IPS-20b (cell line): ENCODE data around the gene EAF2.
A peak's percentile ranks its signal among the peaks of the same experiment; 100 is the strongest.
"Not testable (repeated sequence)": the region's sequence is repeated elsewhere in the genome, so short reads cannot be mapped to it uniquely, and the experiment has no call there.

Source experiments
- H3K27ac ChIP-seq: one replicate; pipeline ENCODE4 v1.5.1; 2013; ENCODE audit warnings: low read length
- H3K27me3 ChIP-seq: 2 replicates; pipeline ENCODE4 v1.6.1; 2013; ENCODE audit warnings: mild to moderate bottlenecking, low read length, inconsistent platforms; ENCODE audit not compliant: insufficient read depth
- H3K36me3 ChIP-seq: 2 replicates; pipeline ENCODE4 v1.6.1; 2013; ENCODE audit warnings: low read depth, mild to moderate bottlenecking, inconsistent platforms, low read length, moderate library complexity; ENCODE audit not compliant: insufficient read depth
- H3K4me1 ChIP-seq: 2 replicates; pipeline ENCODE4 v1.6.1; 2013; ENCODE audit warnings: mild to moderate bottlenecking, control low read depth, inconsistent platforms, low read length, moderate library complexity; ENCODE audit not compliant: insufficient read depth
- H3K4me3 ChIP-seq: 2 replicates; pipeline ENCODE4 v1.5.1; 2013; ENCODE audit warnings: mild to moderate bottlenecking, low read length, inconsistent platforms
- H3K9ac ChIP-seq: 2 replicates; pipeline ENCODE4 v1.6.1; 2013; ENCODE audit warnings: low read depth, mild to moderate bottlenecking, inconsistent platforms, low read length, moderate library complexity
- H3K9me3 ChIP-seq: 2 replicates; pipeline ENCODE4 v1.6.1; 2013; ENCODE audit warnings: mild to moderate bottlenecking, low read depth, low read length, inconsistent platforms; ENCODE audit not compliant: insufficient read depth

EAF2 gene

DNA sequence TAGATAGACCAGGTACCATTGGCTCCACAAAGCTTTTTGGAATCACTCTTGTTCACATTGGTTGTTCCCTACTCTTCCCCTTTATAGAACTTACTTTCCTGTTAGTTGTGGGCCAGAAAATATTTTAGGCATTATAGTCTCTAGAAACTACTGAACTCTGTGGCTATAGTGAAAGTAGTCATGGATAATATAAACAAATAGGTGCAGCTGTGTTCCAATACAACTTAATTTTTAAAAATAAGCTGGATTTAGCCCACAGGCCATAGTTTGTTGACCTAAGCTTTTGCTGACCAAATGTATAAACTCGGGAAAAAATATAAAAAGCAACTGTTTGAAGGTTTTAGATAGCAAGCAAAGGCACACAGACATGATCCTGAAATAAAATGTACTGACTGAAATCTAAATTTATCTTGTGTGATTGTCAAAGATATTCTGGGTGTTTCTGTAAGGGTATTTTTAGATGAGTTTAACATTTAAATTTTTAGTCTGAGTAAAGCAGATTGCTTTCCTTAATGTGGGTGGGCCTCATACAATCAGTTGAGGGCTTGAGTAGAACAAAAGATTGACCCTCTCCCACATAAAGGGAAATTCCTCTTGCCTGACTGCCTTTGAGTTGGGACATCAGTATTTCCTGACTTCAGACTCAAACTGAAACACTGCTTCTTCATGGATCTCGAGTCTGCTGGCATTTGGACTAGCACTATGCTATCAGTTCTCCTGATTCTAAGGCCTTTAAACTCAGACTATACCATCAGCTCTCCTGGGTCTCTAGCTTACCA lies 13.4 kb upstream of the EAF2 start:
- Histone ChIP-seq H3K9me3 (peaks cover 10% of the 10 kb centered on the region), H3K4me1 (no peaks in the 10 kb centered on the region), H3K9ac (no peak overlapping the region), H3K4me3 (no peak overlapping the region), H3K36me3 (peaks cover 83% of the 10 kb centered on the region), H3K27me3 (no peaks in the 10 kb centered on the region), H3K27ac (no peak overlapping the region)

DNA sequence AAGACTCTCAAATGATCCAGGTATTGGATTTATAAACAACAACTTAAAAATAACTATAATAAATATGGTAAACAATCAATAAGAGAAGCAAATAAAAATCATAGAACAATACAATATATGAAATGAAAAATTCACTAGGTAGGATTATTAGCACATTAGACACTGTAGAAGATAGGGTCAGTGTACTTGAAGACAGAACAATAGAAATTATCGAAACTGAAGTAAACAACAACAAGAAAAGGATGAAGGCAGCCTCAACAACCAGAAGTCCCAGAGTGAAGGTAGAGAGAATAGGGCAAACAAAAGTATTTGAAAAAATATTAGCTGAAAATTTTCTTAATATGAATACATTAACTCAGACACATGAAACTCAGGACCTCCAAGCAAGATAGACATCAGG lies 12.0 kb upstream of the EAF2 start:
- no peaks in the 10 kb centered on the region for H3K4me1 ChIP-seq
- no peaks in the 10 kb centered on the region for H3K27me3 ChIP-seq
- peaks cover 87% of the 10 kb centered on the region for H3K36me3 ChIP-seq
- peaks cover 10% of the 10 kb centered on the region for H3K9me3 ChIP-seq
- no peak overlapping the region for H3K4me3 ChIP-seq
- no peak overlapping the region for H3K27ac ChIP-seq
- no peak overlapping the region for H3K9ac ChIP-seq

DNA sequence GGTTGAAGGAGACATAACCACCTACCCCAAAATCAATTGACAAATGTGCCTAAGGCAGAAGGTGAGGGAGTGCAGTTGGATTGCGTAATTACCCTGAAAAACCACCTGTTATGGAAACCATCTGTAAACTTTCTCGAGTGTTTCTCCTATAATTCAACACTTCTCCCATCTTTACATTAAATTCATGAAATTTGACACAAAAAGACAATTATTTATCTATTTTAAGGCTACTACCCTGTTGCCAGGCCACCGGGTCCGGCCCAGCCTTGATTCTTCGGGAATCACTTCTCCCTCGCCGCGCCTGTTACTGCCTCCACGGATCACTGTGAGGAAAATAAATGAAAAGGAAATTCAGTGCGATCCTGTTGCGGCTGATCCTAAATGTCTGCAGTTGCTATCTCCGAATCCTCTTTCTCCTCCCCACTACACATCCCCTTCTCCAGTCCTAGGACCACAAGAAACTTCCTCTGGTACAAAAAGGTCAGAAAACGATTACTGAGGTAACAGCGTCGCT lies 795 bp upstream of the EAF2 start:
- H3K4me3 ChIP-seq: peak overlapping the region; percentile 91
- peak overlapping the region; percentile 95 for H3K9ac ChIP-seq
- peaks cover 24% of the 10 kb centered on the region; the same call in 1 of the 2 replicates for H3K36me3 ChIP-seq
- peaks cover 14% of the 10 kb centered on the region for H3K27me3 ChIP-seq
- no peaks in the 10 kb centered on the region for H3K9me3 ChIP-seq
- peaks cover 3% of the 10 kb centered on the region; the same call in 1 of the 2 replicates for H3K4me1 ChIP-seq
- H3K27ac ChIP-seq: peak overlapping the region; percentile 40

DNA sequence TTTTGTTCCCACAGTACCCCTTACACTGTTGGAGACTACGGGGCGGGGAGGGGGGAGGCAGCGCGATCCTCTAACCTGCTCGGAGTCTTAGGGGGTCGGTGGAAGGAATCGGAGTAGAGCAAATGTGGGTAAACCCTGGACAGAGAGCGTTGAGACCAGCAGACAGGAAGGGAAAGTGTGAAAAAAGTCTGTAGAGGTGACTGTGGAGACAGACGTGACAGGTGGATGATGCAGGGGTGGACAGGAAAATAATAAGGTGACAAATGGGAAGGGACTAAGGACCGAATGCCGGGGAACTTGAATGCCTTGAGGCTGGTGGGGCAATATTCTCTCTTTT lies 424 bp downstream of the EAF2 start:
- H3K4me3 ChIP-seq: peak overlapping the region; percentile 91
- H3K36me3 ChIP-seq: peaks cover 18% of the 10 kb centered on the region; the same call in 1 of the 2 replicates
- H3K27me3 ChIP-seq: peaks cover 14% of the 10 kb centered on the region
- H3K9me3 ChIP-seq: no peaks in the 10 kb centered on the region
- H3K27ac ChIP-seq: no peak overlapping the region
- peak overlapping the region; percentile 95; the same call in 1 of the 2 replicates for H3K9ac ChIP-seq
- H3K4me1 ChIP-seq: peaks cover 3% of the 10 kb centered on the region; the same call in 1 of the 2 replicates

DNA sequence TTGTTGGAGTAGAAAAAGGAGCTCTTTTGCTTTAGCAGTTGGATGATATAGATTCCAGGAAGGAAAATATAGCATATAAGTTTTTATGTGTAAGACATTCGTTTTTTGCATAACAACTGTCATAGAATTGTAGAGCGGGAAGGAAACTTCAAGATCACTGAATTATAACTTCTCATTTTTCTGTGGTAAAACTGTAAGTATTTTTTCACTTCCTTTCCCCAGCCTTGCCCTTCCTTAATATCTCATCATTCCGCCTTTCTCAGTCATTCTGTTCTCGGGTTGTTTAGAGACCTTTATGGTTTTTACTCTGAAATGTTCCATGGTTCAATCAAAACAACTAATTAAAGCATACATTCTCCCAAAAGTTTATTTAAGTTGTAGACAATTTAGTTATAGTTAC lies 1.1 kb downstream of the EAF2 start:
- Histone ChIP-seq H3K27me3 (peaks cover 14% of the 10 kb centered on the region), H3K4me1 (peaks cover 3% of the 10 kb centered on the region; the same call in 1 of the 2 replicates), H3K9me3 (no peaks in the 10 kb centered on the region), H3K36me3 (peaks cover 18% of the 10 kb centered on the region; the same call in 1 of the 2 replicates), H3K27ac (no peak overlapping the region), H3K4me3 (peak overlapping the region; percentile 91; the same call in 1 of the 2 replicates), H3K9ac (peak overlapping the region; percentile 95; the same call in 1 of the 2 replicates)

DNA sequence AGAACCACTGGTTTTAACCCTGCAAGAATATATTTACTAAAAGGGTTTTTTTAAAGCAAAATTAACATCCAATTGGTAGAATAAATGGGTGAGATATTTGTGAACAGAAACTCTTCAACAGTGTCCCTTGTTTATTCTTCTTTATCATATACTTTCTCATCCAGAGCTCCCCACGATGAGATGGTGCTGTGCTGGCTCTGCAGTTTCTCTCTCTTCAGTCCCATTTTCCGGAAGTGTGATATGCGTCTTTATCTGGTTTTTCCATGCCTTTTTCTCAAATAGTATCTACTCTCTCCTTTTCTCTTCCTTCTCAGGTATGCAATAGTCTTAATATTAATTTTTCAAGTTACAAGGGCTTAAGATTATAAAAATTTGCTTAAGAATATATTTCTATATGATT lies 1.5 kb downstream of the EAF2 start:
- Histone ChIP-seq H3K4me1 (peaks cover 3% of the 10 kb centered on the region; the same call in 1 of the 2 replicates), H3K4me3 (no peak overlapping the region), H3K9ac (no peak overlapping the region), H3K27me3 (peaks cover 14% of the 10 kb centered on the region), H3K9me3 (no peaks in the 10 kb centered on the region), H3K27ac (no peak overlapping the region), H3K36me3 (peaks cover 15% of the 10 kb centered on the region; the same call in 1 of the 2 replicates)

DNA sequence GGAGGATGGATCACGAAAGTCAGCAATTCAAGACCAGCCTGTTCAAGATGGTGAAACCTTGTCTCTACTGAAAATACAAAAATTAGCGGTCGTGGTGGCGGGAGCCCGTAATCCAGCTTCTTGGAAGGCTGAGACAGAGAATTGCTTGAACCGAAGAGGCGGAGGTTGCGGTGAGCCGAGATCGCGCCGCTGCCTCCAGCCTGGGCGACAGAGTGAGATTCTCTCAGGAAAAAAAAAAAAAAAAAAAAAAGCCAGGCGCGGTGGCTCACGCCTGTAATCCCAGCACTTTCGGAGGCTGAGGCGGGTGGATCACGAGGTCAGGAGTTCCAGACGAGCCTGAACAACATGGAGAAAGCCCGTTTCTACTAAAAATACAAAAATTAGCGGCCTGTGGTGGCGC lies 5.0 kb downstream of the EAF2 start:
- H3K27me3 ChIP-seq: peaks cover 14% of the 10 kb centered on the region
- no peak overlapping the region for H3K9ac ChIP-seq
- H3K4me1 ChIP-seq: no peaks in the 10 kb centered on the region
- no peaks in the 10 kb centered on the region for H3K36me3 ChIP-seq
- H3K4me3 ChIP-seq: no peak overlapping the region
- H3K9me3 ChIP-seq: no peaks in the 10 kb centered on the region
- H3K27ac ChIP-seq: no peak overlapping the region

DNA sequence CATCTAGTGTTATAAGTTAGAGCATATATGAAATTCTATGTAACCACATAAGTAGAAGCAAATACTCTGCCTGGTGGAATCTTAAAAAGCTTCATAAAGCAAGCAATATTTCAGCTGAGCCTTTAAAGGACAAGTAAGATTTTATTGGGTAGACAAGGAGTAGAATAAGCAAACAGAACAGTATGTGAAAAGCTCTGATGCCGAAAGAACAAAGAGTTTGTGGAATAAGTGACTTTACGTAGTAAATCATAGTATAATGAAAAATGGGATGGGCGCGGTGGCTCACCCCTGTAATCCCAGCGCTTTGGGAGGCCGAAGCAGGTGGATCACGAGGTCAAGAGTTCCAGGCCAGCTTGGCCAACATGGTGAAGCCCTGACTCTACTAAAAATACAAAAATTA lies 9.9 kb downstream of the EAF2 start:
- Histone ChIP-seq H3K4me3 (no peak overlapping the region), H3K27me3 (no peaks in the 10 kb centered on the region), H3K9ac (no peak overlapping the region), H3K27ac (no peak overlapping the region), H3K36me3 (no peaks in the 10 kb centered on the region), H3K4me1 (no peaks in the 10 kb centered on the region), H3K9me3 (no peaks in the 10 kb centered on the region)

DNA sequence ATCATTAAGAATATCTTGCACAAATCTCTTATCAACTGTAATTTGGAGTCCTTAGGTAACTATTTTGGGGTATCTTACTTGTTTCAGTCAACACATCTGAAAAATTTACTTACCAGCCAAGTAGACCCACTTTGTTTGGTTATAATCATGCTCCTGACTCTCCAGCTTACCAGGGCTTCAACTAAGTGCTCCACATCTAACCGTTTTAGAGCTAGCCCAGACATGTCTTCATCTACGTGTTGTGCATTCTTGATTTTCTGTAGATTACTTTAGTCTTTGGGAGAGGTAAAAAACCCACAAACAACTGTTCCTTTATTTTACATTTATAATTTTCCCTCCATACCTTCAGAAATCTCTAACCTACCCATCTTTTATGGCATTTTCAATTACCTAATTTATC lies 17.2 kb downstream of the EAF2 start:
- Histone ChIP-seq H3K9ac (no peak overlapping the region), H3K4me1 (no peaks in the 10 kb centered on the region), H3K9me3 (no peaks in the 10 kb centered on the region), H3K27me3 (no peaks in the 10 kb centered on the region), H3K4me3 (no peak overlapping the region), H3K36me3 (no peaks in the 10 kb centered on the region), H3K27ac (no peak overlapping the region)

DNA sequence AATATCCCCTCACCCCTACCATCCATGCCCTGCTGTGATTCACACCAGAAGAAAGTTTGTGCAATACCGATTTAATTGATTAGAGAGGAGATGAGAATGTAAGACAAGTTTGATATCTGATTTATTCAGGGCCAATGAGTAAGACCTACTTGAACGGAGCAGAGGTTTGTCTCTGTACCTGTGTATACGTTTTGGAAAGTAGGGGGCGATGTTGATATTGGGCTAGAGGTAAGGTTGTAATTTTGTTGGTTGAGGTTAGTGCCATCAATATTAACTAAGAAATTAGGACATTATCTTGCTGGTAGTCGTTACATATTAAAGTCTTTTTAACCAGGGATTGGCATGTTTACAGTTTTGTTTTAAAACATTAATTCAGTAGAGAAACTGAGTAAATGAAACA lies 20.5 kb downstream of the EAF2 start:
- Histone ChIP-seq H3K27me3 (no peaks in the 10 kb centered on the region), H3K9ac (no peak overlapping the region), H3K9me3 (no peaks in the 10 kb centered on the region), H3K4me3 (no peak overlapping the region), H3K27ac (no peak overlapping the region), H3K36me3 (no peaks in the 10 kb centered on the region), H3K4me1 (no peaks in the 10 kb centered on the region)

DNA sequence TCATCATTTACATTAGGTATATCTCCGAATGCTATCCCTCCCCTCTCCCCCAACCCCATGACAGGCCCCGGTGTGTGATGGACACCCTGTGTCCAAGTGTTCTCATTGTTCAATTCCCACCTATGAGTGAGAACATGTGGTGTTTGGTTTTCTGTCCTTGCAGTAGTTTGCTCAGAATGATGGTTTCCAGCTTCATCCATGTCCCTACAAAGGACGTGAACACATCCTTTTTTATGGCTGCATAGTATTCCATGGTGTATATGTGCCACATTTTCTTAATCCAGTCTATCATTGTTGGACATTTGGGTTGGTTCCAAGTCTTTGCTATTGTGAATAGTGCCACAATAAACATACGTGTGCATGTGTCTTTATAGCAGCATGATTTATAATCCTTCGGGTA lies 22.8 kb downstream of the EAF2 start:
- not testable (repeated sequence) for H3K27me3 ChIP-seq, H3K4me3 ChIP-seq

DNA sequence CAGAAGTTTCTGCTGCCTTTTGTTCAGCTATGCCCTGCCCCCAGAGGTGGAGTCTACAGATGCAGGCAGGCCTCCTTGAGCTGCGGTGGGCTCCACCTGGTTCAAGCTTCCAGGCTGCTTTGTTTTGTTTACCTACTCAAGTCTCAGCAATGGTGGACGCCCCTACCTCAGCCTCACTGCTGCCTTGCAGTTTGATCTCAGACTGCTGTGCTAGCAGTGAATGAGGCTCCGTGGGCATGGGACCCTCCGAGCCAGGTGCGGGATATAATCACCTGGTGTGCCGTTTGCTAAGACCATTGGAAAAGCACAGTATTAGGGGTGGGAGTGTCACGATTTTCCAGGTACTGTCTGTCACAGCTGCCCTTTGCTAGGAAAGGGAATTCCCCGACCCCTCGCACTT lies 28.2 kb downstream of the EAF2 start:
- not testable (repeated sequence) for H3K4me3 ChIP-seq, H3K4me1 ChIP-seq, H3K36me3 ChIP-seq, H3K27me3 ChIP-seq, H3K27ac ChIP-seq, H3K9ac ChIP-seq
- peaks cover 22% of the 10 kb centered on the region for H3K9me3 ChIP-seq

More for the DNA sequence above, 22.8 kb downstream of the EAF2 start:
- H3K4me1 ChIP-seq, H3K9ac ChIP-seq, H3K9me3 ChIP-seq, H3K27ac ChIP-seq, H3K36me3 ChIP-seq: not testable (repeated sequence)
